ENCODE measurements around the gene MICALL1.
"Not testable (repeated sequence)": the region's sequence is repeated elsewhere in the genome, so short reads cannot be mapped to it uniquely, and the experiment has no call there.

The MICALL1 gene

DNA sequence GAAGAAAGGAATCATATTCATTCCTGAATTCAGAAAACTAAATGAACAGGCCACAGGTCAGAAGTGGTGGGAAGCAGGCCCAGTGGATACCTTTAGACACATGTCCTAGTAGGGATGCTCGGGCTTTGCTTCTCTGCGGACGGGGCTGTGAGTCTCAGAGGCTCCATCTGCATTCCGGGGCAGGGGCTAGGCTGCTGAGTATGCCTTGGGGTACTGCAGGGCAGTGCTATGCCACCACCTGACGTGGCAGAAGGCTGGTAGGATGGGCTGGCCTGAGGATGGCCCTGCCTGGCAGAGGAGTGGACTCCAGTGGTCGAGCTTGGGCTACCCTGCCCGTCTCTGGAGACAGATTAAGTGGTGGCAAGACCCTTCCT, 37.7 kb downstream of the MICALL1 start:
- no peaks in the 10 kb centered on the region for H3K9me3 ChIP-seq (ENCODE audit: severe bottlenecking)
- H3K27me3 ChIP-seq (ENCODE audit: insufficient read depth, poor library complexity, severe bottlenecking): no peaks in the 10 kb centered on the region
- H3K4me1 ChIP-seq (ENCODE audit: insufficient read depth, poor library complexity, severe bottlenecking): no peaks in the 10 kb centered on the region
- H3K36me3 ChIP-seq (ENCODE audit: low read depth): peaks cover 44% of the 10 kb centered on the region
- no peak for DNase-seq (ENCODE audit: low spot score)
- no peak overlapping the region for H3K4me3 ChIP-seq (ENCODE audit: severe bottlenecking)
- ATAC-seq (ENCODE audit: low read depth): peak; percentile 13; the same call in 2 of the 3 replicates
- no peak overlapping the region for H3K27ac ChIP-seq (ENCODE audit: poor library complexity, severe bottlenecking)
- no peak for TF ChIP-seq CTCF (IDR thresholded peaks at IDR 0.05; ENCODE audit: poor library complexity, severe bottlenecking)

- not testable (repeated sequence) for DNase-seq (ENCODE audit: low spot score); H3K27ac ChIP-seq (ENCODE audit: poor library complexity, severe bottlenecking); H3K27me3 ChIP-seq (ENCODE audit: insufficient read depth, poor library complexity, severe bottlenecking); H3K4me3 ChIP-seq (ENCODE audit: severe bottlenecking); ATAC-seq (ENCODE audit: low read depth); H3K4me1 ChIP-seq (ENCODE audit: insufficient read depth, poor library complexity, severe bottlenecking); H3K9me3 ChIP-seq (ENCODE audit: severe bottlenecking)
- H3K36me3 ChIP-seq (ENCODE audit: low read depth): peaks cover 38% of the 10 kb centered on the region
Measured at GRCh38 chr22:37944423-37944822, 38.3 kb downstream of the MICALL1 start.

DNA sequence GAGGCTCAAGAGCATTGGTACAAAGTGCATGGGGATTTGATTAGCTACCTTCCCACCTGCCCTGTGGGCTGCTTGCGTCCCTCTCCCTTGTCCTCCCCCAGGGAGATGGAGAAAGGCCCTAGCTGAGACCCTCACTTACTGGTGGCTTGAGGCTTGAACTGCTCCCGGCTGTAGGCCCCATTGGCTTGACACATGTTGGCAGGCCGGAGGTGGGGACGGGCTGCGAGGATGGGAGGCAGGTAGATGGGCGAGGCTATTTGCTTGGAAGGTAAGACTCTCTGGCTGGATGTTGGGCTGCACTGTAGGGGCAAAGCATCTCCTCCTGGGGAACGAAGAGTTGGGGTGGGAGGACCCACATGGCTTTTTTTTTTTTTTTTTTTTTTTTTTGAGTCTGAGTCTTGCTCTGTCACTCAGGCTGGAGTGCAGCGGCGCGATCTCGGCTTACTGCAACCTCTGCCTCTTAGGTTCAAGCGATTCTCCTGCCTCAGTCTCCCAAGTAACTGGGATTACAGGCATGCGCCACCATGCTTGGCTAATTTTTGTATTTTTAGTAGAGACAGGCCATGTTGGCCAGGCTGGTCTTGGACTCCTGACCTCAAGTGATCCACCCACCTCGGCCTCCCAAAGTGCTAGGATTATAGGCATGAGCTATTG, 41.2 kb downstream of the MICALL1 start:
- DNase-seq (ENCODE audit: low spot score); H3K9me3 ChIP-seq (ENCODE audit: severe bottlenecking); H3K27me3 ChIP-seq (ENCODE audit: insufficient read depth, poor library complexity, severe bottlenecking); H3K4me3 ChIP-seq (ENCODE audit: severe bottlenecking); H3K4me1 ChIP-seq (ENCODE audit: insufficient read depth, poor library complexity, severe bottlenecking); H3K27ac ChIP-seq (ENCODE audit: poor library complexity, severe bottlenecking); ATAC-seq (ENCODE audit: low read depth): not testable (repeated sequence)
- peaks cover 10% of the 10 kb centered on the region for H3K36me3 ChIP-seq (ENCODE audit: low read depth)

DNA sequence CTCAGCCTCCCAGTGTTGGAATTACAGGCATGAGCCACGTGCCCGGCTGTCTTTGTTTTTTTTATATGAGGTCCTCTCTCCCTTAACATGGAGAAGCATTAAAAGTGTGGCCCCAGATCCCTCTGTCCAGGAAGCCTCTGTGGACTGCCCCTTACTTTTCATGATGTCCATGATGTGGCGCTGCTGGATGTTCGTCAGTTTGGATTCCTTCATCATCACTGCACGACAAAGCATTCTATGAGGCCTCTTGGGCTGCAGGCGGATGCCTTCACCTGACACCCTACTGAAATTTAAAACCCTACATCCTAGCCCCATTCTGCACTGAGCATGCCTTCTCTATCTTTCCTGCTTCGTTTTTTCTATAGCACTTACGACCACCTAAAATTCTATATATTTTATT, 45.2 kb downstream of the MICALL1 start:
- Histone ChIP-seq H3K4me1 (ENCODE audit: insufficient read depth, poor library complexity, severe bottlenecking) (peaks cover 4% of the 10 kb centered on the region), H3K4me3 (ENCODE audit: severe bottlenecking) (no peak overlapping the region), H3K27me3 (ENCODE audit: insufficient read depth, poor library complexity, severe bottlenecking) (no peaks in the 10 kb centered on the region), H3K9me3 (ENCODE audit: severe bottlenecking) (no peaks in the 10 kb centered on the region), H3K27ac (ENCODE audit: poor library complexity, severe bottlenecking) (no peak overlapping the region), H3K36me3 (ENCODE audit: low read depth) (peaks cover under 1% of the 10 kb centered on the region)
- DNase-seq (ENCODE audit: low spot score) (no peak), ATAC-seq (ENCODE audit: low read depth) (no peak)
- no peak for TF ChIP-seq CTCF (IDR thresholded peaks at IDR 0.05; ENCODE audit: poor library complexity, severe bottlenecking)

- H3K27ac ChIP-seq (ENCODE audit: poor library complexity, severe bottlenecking): not testable (repeated sequence)
Measured at GRCh38 chr22:37952629-37953028, 46.5 kb downstream of the MICALL1 start.

GRCh38 chr22:37953062-37953436, 47.0 kb downstream of the MICALL1 start:
- Histone ChIP-seq H3K36me3 (ENCODE audit: low read depth) (peaks cover 17% of the 10 kb centered on the region), H3K4me1 (ENCODE audit: insufficient read depth, poor library complexity, severe bottlenecking) (peaks cover 4% of the 10 kb centered on the region), H3K4me3 (ENCODE audit: severe bottlenecking) (peak overlapping the region; percentile 71), H3K9me3 (ENCODE audit: severe bottlenecking) (no peaks in the 10 kb centered on the region), H3K27ac (ENCODE audit: poor library complexity, severe bottlenecking) (no peak overlapping the region), H3K27me3 (ENCODE audit: insufficient read depth, poor library complexity, severe bottlenecking) (no peaks in the 10 kb centered on the region)
- TF ChIP-seq CTCF (IDR thresholded peaks at IDR 0.05; ENCODE audit: poor library complexity, severe bottlenecking): no peak
- no peak for DNase-seq (ENCODE audit: low spot score)
- peak; percentile 44 for ATAC-seq (ENCODE audit: low read depth)

More at GRCh38 chr22:37952629-37953028, 46.5 kb downstream of the MICALL1 start:
- Histone ChIP-seq H3K4me3 (ENCODE audit: severe bottlenecking) (peak overlapping the region; percentile 71), H3K36me3 (ENCODE audit: low read depth) (peaks cover 14% of the 10 kb centered on the region)
- not testable (repeated sequence) for H3K9me3 ChIP-seq (ENCODE audit: severe bottlenecking); H3K4me1 ChIP-seq (ENCODE audit: insufficient read depth, poor library complexity, severe bottlenecking); ATAC-seq (ENCODE audit: low read depth); DNase-seq (ENCODE audit: low spot score); H3K27me3 ChIP-seq (ENCODE audit: insufficient read depth, poor library complexity, severe bottlenecking)
